LNCaP clone FGC (cell line): ENCODE results near the gene CCDC24.

Experiments used
- DNase-seq: peaks from one replicate; pipeline ENCODE4 v3.0.0-alpha.2; 2011; ENCODE audit warnings: low read depth
- H3K4me3 ChIP-seq: 2 replicates; pipeline ENCODE4 v1.5.1; 2011; ENCODE audit warnings: mild to moderate bottlenecking, low read depth, low read length, control low read depth
- TF ChIP-seq, protein P1 (sequence below): IDR thresholded peaks from 2 replicates; pipeline ENCODE4 v1.5.1; 2012; ENCODE audit warnings: mild to moderate bottlenecking; ENCODE audit not compliant: control insufficient read depth, insufficient read depth; ENCODE audit errors: extremely low read depth

The CCDC24 gene

DNA sequence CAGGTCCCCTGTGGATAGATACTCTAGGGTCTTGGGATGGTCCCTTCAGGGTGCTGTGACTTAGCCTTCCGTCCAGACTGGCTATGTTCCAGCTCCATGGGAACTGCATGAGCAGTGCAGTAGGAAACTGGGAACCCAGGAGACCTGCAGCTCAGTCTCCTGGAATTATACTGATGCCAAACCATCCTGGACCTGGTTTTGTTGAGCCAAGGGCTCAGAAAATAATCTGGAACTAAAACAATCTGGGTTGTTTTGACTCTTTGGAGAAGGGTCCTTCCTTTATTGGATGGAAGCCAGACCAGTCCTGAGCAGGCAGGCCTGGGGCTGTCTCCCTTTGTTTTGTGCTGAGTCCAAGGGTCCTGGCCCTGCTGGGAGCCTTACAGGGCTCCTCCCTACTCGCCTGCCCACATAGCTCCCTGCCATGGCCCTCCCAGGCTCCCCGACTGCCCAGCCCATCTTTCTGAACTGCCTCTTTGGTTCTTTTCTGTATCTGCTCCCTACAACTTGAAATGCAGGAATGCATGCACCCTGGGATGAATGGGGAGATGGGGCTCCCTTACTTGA is 43.4 kb upstream of the CCDC24 start:
- TF ChIP-seq, protein P1, sequence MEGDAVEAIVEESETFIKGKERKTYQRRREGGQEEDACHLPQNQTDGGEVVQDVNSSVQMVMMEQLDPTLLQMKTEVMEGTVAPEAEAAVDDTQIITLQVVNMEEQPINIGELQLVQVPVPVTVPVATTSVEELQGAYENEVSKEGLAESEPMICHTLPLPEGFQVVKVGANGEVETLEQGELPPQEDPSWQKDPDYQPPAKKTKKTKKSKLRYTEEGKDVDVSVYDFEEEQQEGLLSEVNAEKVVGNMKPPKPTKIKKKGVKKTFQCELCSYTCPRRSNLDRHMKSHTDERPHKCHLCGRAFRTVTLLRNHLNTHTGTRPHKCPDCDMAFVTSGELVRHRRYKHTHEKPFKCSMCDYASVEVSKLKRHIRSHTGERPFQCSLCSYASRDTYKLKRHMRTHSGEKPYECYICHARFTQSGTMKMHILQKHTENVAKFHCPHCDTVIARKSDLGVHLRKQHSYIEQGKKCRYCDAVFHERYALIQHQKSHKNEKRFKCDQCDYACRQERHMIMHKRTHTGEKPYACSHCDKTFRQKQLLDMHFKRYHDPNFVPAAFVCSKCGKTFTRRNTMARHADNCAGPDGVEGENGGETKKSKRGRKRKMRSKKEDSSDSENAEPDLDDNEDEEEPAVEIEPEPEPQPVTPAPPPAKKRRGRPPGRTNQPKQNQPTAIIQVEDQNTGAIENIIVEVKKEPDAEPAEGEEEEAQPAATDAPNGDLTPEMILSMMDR = no peak
- no peak for DNase-seq

DNA sequence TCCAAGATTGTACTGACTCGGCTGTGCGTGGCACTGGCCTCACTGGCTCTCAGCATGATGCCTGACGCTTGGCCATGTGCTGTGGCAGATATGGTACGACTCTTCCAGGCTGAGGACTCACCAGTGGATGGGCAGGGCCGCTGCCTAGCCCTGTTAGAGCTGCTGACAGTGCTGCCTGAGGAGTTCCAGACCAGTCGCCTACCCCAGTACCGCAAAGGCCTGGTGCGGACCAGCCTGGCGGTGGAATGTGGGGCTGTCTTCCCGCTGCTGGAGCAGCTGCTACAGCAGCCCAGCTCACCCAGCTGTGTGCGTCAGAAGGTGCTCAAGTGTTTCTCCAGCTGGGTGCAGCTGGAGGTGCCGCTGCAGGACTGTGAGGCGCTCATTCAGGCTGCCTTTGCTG is 41.7 kb upstream of the CCDC24 start:
- TF ChIP-seq, protein P1 = no peak
- no peak overlapping the region for H3K4me3 ChIP-seq
- DNase-seq = no peak

More for the DNA sequence above, 43.4 kb upstream of the CCDC24 start:
- H3K4me3 ChIP-seq = peak overlapping the region; percentile 96

DNA sequence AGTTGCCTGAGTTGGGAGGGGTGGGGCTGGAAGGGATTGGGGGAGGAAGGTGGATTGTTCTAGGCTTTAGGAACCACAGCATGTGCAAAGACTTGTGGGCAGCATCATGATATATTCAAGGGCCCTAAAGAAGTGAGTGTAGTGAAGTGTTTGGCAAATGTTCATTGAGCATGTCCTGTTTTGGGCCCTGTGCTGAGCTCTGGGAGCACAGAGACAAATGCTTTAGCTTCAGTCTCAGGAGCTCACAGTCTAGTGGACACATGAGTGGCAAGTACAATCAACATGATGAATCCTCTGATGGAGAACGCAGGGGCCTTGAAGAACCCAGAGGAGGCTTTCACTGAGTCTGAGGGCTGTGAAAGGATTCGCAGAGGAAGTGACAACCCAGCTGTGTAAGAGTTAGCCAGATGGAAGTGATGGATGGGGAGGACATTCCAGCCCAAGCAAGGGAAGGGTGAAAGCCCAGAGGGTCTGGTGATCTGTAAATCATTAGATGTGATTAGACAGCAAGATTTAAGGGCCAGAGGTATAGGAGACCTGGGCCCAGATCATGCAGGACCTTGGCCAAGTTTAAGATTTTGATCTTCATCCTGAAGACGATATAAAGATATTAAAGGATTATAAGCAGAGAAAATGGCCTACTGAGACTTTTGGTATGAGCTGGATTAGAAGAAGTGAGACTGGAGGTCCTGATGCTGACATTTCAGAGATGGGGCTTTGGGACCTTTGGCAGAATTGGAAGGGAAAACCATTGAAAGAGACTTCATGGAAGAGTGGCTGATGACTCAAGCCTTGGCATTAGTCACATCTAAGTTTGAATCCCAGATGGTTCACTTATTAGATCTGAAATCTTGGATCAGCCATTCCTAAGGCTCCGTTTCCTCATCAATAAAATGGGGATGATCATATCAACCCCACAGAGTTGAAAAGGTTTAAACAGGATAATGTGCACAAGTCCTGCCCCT is 40.1 kb upstream of the CCDC24 start:
- TF ChIP-seq, protein P1 = no peak
- DNase-seq = no peak
- no peak overlapping the region for H3K4me3 ChIP-seq

DNA sequence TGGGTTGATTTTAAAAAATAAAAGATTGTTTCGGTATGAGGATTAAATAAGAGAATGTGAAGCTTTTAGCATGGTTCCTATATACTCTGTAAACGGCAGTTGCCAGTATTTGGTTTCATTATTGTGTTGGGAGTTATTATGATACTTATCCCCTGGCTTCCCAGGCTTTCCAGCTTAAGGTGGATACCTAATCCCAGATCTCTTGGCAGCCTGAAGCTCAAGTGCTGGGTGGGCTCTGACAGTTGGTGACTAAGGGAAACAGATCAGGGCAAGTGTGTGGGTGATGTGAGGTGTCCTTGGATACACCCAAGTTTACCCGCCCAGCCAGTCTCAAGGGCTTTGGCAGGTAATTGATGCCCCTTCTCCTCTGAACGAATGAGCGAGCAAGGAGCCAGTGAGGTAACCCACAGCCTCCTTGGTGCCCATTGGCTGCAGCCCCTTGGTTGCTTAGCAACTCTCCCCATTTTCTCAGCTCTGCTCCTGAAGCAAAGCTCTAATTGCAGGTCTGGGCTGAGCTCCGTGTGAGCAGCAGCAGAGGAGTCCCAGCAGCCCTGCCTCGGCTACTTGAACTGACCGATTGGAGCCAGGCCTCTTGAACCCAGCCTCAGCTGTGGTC is 38.6 kb upstream of the CCDC24 start:
- TF ChIP-seq, protein P1 = no peak
- H3K4me3 ChIP-seq = no peak overlapping the region
- no peak for DNase-seq

DNA sequence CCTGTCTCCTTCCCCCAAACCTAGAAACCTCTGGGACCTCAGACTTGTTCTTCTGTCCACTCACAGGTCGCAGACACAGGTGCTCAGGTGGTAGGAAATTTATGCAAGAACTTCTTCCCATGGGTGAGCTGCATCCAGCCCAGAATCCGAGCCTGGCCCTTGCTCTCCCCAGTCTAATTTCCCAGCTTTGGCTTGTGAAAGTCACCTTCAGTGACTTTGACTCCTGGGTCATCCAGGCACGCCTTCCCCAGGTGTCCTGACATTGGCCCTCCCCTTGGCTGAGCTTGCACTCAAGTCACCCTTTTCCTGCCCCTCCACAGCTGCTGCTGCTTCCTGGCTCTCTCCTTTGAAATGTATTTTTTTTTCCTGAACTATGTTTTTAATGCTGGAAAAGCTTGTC is 38.0 kb upstream of the CCDC24 start:
- H3K4me3 ChIP-seq = no peak overlapping the region
- DNase-seq = no peak
- TF ChIP-seq, protein P1 = no peak

DNA sequence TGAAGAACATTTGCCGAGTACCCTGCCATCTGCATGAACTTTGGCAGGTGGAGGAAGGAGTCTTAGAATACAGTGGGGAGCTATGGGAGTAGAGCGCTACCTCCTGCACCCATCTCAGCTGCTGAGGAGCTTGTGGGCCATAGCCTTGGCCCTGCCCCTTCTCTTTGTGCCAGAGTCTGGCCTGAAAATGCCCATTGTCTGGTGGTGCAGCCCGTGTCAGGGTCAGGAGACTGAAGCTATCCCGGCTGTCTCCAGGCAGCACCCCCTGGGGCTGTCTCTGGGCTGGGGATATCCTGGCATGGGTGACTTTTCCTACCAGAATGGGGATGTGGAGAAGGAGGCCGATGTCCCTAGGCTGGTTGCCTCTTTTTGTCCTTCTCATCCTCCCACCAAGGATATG is 37.4 kb upstream of the CCDC24 start:
- TF ChIP-seq, protein P1 = no peak
- H3K4me3 ChIP-seq = no peak overlapping the region
- no peak for DNase-seq
